H1 (cell line): Measurements from ENCODE around the gene RREB1. TPM values are rescaled to one million over a fixed set of nuclear protein-coding genes. Genes with fewer than 3 reads are reported as not detected.

ENCODE experiments used
- ATF2 ChIP-seq: IDR thresholded peaks from 2 replicates; pipeline ENCODE4 v1.6.1; 2012; ENCODE audit warnings: low read length, inconsistent platforms
- CHD7 ChIP-seq: fragments of 300-600 bp; sonication (generic); IDR thresholded peaks from 2 replicates; pipeline ENCODE4 v1.7.1; 2012; ENCODE audit warnings: low read length, moderate library complexity, mild to moderate bottlenecking, inconsistent platforms; ENCODE audit not compliant: insufficient replicate concordance
- JUN ChIP-seq: IDR thresholded peaks from 2 replicates; pipeline ENCODE4 v1.6.1; 2011; ENCODE audit warnings: low read depth, mild to moderate bottlenecking, improper control_type of control experiment, low read length
- KDM1A ChIP-seq: fragments of 200-600, 300-600 bp; sonication (generic); IDR thresholded peaks from 2 replicates; pipeline ENCODE4 v1.7.1; 2016; ENCODE audit warnings: mild to moderate bottlenecking, low read length, borderline replicate concordance
- POU5F1 ChIP-seq: IDR thresholded peaks from 2 replicates; pipeline ENCODE4 v1.6.1; 2011; ENCODE audit warnings: low read depth, mild to moderate bottlenecking, low read length, moderate library complexity
- SIN3A ChIP-seq, 2 experiments: IDR thresholded peaks in 1 of 2; conservative IDR thresholded peaks in 1 of 2; 2 replicates each; pipeline ENCODE4 v1.6.1; 2011 to 2012; ENCODE audit warnings: low read length in 2 of 2, improper control_type of control experiment in 1 of 2, low read depth in 1 of 2, mild to moderate bottlenecking in 1 of 2
- SP4 ChIP-seq: IDR thresholded peaks from 2 replicates; pipeline ENCODE4 v1.6.1; 2012; ENCODE audit warnings: low read length, inconsistent platforms
- SUZ12 ChIP-seq: fragments of 200-600 bp; sonication (generic); IDR thresholded peaks from 2 replicates; pipeline ENCODE4 v1.6.1; 2012; ENCODE audit warnings: mild to moderate bottlenecking, inconsistent platforms, low read length, moderate library complexity, mixed read lengths
- YY1 ChIP-seq: IDR thresholded peaks from 2 replicates; pipeline ENCODE4 v1.6.1; 2011; ENCODE audit warnings: low read depth, mild to moderate bottlenecking, low read length
- polyA plus RNA-seq, 7 experiments: library from polyadenylated mRNA; depleted of rRNA in 3 of 7; stranded (reverse) in 5 of 7; unstranded in 2 of 7; fragments of >200 nt in 5 of 7; fragments of 200-250 nt in 2 of 7; gene quantifications; 1 replicate in 5 of 7; 2 replicates in 1 of 7; 4 replicates in 1 of 7; pipeline versions ENCODE4 v1.2.1 to v1.2.3, GENCODE V29; 2011 to 2013; ENCODE audit warnings: missing spikeins in 2 of 7, mixed read lengths in 2 of 7
- total RNA-seq: library from RNA; stranded (reverse); fragmentation: NEBNext Ultra II Directional; extraction: Animal tissue kit (Norgen Biotek cat#: 25700); gene quantifications from 2 replicates; pipeline ENCODE4 v1.2.1, GENCODE V29; 2021

The RREB1 gene
- total and polyA plus RNA-seq, 2 of the 8 experiments (the other 6 are each of a cell fraction or from before 2014, with no cell fraction given): 3.9 to 34.7 TPM

- TF ChIP-seq CHD7 (no peak), ATF2 (no peak), JUN (no peak), YY1 (no peak), SP4 (no peak), SIN3A (conservative IDR thresholded peaks at IDR 0.05 in 1 of 2, IDR thresholded peaks at IDR 0.05 in 1 of 2; ENCODE audit: low read depth in 1 of 2, low read length in 2 of 2) (no peak), SUZ12 (no peak), KDM1A (no peak), POU5F1 (no peak)
Measured at GRCh38 chr6:7100072-7100752, 7.5 kb upstream of the RREB1 start (continued).
